HL-60 (cell line): ENCODE measurements around the gene PKD1.

Experiments
- DNase-seq, 2 experiments: peaks; one replicate each; pipeline ENCODE4 v3.0.0-alpha.2; 2010 to 2020; ENCODE audit warnings: low read depth in 1 of 2, low spot score in 1 of 2
- H3K27ac ChIP-seq: fragments of 250-450 bp; sonication (Bioruptor Pico); replicated peaks from 2 replicates; pipeline ENCODE4 v1.5.1; 2020; ENCODE audit warnings: mild to moderate bottlenecking, moderate library complexity
- H3K27me3 ChIP-seq: fragments of 250-450 bp; sonication (Bioruptor Pico); 2 replicates; pipeline ENCODE4 v1.5.1; 2021; ENCODE audit warnings: mild to moderate bottlenecking, moderate library complexity; ENCODE audit not compliant: insufficient read depth, poor library complexity, severe bottlenecking
- H3K4me3 ChIP-seq: replicated peaks from 2 replicates; pipeline ENCODE4 v1.5.1; 2011; ENCODE audit warnings: mild to moderate bottlenecking, control low read depth, low read length; ENCODE audit not compliant: insufficient read depth
- GABPA ChIP-seq: IDR thresholded peaks from 2 replicates; pipeline ENCODE4 v1.6.1; 2012; ENCODE audit warnings: low read depth
- POLR2AphosphoS5 ChIP-seq: IDR thresholded peaks from 2 replicates; pipeline ENCODE4 v1.6.1; 2012; ENCODE audit warnings: low read depth
- SPI1 ChIP-seq: IDR thresholded peaks from 2 replicates; pipeline ENCODE4 v1.6.1; 2012; ENCODE audit warnings: low read depth, mild to moderate bottlenecking, borderline replicate concordance
- TF ChIP-seq, protein P1 (sequence below): IDR thresholded peaks from 2 replicates; pipeline ENCODE4 v1.6.1; 2012; ENCODE audit warnings: low read depth; ENCODE audit not compliant: insufficient replicate concordance
- TF ChIP-seq, protein P2 (sequence below): IDR thresholded peaks from one replicate; pipeline ENCODE4 v1.5.1; 2011; ENCODE audit warnings: low read length, control low read depth, inconsistent platforms; ENCODE audit not compliant: insufficient read depth

Gene PKD1

DNA sequence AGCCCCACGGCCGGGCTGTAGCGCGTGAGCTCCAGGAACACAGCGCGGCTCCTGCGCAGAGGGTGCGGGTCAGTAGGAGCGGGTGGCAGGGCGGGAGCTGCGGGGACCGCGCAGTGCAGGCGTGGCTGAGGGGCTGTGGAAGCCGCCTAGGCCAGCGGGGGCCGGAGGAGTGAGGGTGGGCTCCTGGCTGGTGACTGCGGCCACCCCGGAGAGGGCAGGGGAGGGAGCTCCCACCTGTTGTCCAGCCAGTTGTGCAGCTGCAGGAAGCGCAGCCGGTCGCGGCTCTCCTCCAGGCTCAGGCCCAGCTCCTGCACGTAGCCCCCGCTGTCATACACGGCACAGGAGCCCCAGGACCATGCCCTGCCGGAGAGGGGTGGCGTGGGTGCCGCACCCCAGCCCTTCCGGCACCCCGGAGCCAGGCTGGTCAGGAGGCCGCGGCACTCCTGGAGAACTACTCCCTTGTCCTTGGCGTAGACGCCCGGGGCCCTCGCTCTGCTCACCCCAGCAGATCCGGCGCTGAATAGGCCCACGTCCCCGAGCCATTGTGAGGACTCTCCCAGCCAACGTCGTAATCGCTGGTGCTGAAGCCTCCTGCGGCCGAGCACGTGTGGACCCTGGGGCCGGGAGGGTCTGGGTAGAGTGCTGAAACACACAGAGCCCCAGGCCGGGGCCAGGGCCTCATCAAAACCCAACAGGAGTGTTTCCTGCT, 44.0 kb downstream of the PKD1 start:
- Histone ChIP-seq H3K27me3 (no peaks in the 10 kb centered on the region), H3K4me3 (no peak overlapping the region), H3K27ac (no peak overlapping the region)
- DNase-seq: no peak
- TF ChIP-seq POLR2AphosphoS5: no peak
- TF ChIP-seq, protein P1, sequence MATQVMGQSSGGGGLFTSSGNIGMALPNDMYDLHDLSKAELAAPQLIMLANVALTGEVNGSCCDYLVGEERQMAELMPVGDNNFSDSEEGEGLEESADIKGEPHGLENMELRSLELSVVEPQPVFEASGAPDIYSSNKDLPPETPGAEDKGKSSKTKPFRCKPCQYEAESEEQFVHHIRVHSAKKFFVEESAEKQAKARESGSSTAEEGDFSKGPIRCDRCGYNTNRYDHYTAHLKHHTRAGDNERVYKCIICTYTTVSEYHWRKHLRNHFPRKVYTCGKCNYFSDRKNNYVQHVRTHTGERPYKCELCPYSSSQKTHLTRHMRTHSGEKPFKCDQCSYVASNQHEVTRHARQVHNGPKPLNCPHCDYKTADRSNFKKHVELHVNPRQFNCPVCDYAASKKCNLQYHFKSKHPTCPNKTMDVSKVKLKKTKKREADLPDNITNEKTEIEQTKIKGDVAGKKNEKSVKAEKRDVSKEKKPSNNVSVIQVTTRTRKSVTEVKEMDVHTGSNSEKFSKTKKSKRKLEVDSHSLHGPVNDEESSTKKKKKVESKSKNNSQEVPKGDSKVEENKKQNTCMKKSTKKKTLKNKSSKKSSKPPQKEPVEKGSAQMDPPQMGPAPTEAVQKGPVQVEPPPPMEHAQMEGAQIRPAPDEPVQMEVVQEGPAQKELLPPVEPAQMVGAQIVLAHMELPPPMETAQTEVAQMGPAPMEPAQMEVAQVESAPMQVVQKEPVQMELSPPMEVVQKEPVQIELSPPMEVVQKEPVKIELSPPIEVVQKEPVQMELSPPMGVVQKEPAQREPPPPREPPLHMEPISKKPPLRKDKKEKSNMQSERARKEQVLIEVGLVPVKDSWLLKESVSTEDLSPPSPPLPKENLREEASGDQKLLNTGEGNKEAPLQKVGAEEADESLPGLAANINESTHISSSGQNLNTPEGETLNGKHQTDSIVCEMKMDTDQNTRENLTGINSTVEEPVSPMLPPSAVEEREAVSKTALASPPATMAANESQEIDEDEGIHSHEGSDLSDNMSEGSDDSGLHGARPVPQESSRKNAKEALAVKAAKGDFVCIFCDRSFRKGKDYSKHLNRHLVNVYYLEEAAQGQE: no peak
- no peak for TF ChIP-seq GABPA
- TF ChIP-seq SPI1: no peak
- TF ChIP-seq, protein P2, sequence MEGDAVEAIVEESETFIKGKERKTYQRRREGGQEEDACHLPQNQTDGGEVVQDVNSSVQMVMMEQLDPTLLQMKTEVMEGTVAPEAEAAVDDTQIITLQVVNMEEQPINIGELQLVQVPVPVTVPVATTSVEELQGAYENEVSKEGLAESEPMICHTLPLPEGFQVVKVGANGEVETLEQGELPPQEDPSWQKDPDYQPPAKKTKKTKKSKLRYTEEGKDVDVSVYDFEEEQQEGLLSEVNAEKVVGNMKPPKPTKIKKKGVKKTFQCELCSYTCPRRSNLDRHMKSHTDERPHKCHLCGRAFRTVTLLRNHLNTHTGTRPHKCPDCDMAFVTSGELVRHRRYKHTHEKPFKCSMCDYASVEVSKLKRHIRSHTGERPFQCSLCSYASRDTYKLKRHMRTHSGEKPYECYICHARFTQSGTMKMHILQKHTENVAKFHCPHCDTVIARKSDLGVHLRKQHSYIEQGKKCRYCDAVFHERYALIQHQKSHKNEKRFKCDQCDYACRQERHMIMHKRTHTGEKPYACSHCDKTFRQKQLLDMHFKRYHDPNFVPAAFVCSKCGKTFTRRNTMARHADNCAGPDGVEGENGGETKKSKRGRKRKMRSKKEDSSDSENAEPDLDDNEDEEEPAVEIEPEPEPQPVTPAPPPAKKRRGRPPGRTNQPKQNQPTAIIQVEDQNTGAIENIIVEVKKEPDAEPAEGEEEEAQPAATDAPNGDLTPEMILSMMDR: no peak

DNA sequence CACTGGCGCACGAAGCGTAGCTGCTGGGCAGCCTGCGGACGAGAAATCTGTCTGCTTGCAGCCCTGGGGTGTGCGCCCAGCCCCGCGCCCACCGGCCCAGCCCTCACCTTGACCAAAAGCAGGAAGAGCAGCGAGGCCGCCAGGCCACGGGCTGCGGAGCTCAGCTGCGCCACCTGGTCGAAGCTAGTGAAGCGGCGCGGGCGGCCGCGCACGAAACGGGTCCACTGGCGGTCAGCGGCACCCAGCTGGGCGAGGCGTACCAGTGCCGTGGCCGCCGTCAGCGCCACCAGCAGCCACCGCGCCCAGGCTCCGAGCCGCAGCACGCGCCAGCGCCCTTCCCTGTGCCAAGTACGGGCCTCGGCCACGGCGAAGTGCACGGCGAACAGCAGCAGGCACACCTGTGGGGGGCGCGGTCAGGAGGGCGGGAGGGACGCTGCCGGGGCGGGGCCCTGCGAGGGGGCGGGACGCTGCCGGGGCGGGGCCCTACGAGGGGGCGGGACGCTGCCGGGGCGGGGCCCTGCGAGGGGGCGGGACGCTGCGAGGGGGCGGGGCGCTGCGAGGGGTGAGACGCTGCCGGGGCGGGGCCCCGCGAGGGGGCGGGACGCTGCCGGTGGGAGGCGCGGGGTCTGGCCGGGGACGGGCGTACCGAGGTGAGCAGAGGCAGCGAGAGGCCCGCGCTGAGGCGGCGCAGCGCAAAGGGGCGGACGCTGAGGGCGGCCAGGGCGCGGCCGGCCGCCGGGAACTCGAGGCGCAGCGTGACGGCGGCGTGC, 44.7 kb downstream of the PKD1 start:
- no peak for DNase-seq
- TF ChIP-seq POLR2AphosphoS5 (no peak), SPI1 (no peak), GABPA (no peak)
- TF ChIP-seq, protein P1: no peak
- TF ChIP-seq, protein P2: no peak
- no peak overlapping the region for H3K27ac ChIP-seq
- H3K4me3 ChIP-seq: no peak overlapping the region
- H3K27me3 ChIP-seq: no peaks in the 10 kb centered on the region

DNA sequence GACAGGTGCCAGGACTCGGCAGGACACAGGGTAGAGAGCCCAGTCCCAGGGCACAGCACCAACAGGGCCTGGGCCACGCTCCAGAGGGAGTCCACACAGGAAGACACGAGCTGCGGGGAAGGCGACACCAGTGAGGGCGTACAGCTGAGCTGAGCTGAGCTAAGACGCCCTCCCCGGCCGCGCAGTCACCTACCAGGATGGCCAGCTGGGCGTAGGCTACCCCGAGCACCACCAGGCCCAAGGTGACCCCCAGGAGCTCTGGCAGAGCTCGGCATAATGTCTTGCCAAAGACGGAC, 45.3 kb downstream of the PKD1 start:
- TF ChIP-seq GABPA (no peak), POLR2AphosphoS5 (no peak), SPI1 (no peak)
- TF ChIP-seq, protein P2: no peak
- TF ChIP-seq, protein P1: no peak
- Histone ChIP-seq H3K27me3 (no peaks in the 10 kb centered on the region), H3K4me3 (no peak overlapping the region), H3K27ac (no peak overlapping the region)
- no peak for DNase-seq
